Measurements from ENCODE around the gene PPID. TPM values are rescaled to one million over a fixed set of nuclear protein-coding genes. Genes with fewer than 3 reads are reported as not detected.
"Not testable (repeated sequence)": the region's sequence is repeated elsewhere in the genome, so short reads cannot be mapped to it uniquely, and the experiment has no call there.

Gene PPID
- total RNA-seq, 1 experiment from 2014 or later = 87.6 TPM

DNA sequence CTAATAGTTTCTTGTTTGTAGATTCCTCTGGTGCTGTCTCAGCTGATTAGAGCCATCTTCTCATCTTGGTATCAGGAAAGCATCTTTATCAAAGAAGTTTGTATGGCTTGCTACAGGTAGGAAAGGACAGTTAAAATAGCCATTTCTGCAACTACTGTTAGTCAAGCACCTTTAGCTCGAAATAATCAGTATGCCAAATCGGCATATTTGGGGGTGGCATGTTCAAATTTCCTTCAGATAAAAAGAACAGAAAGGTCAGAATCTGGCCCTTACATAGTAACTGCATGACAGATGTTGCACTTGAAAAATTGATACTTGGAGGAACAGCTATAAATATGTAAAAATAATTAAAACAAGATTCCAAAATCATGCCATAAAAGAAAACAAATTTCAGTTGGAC, 56.3 kb downstream of the PPID start:
- no peaks in the 10 kb centered on the region for H3K27me3 ChIP-seq (replicated peaks; ENCODE audit: insufficient read depth, low read depth, low read length, poor library complexity)
- POLR2A ChIA-PET (ENCODE audit: low non-redundant PET) = no interaction called here
- intact Hi-C loops (cut with micrococcal nuclease; ENCODE audit: unreplicated experiment) = no loop called here
- H3K4me3 ChIP-seq (ENCODE audit: low read depth, low read length, poor library complexity, severe bottlenecking) = no peak overlapping the region
- H3K27ac ChIP-seq (ENCODE audit: low read depth, low read length, poor library complexity, severe bottlenecking) = no peak overlapping the region
- no TSS peak for BruUV-seq (replicated peaks)
- TF ChIP-seq, protein P1, sequence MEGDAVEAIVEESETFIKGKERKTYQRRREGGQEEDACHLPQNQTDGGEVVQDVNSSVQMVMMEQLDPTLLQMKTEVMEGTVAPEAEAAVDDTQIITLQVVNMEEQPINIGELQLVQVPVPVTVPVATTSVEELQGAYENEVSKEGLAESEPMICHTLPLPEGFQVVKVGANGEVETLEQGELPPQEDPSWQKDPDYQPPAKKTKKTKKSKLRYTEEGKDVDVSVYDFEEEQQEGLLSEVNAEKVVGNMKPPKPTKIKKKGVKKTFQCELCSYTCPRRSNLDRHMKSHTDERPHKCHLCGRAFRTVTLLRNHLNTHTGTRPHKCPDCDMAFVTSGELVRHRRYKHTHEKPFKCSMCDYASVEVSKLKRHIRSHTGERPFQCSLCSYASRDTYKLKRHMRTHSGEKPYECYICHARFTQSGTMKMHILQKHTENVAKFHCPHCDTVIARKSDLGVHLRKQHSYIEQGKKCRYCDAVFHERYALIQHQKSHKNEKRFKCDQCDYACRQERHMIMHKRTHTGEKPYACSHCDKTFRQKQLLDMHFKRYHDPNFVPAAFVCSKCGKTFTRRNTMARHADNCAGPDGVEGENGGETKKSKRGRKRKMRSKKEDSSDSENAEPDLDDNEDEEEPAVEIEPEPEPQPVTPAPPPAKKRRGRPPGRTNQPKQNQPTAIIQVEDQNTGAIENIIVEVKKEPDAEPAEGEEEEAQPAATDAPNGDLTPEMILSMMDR (conservative IDR thresholded peaks at IDR 0.05; ENCODE audit: low read depth, low read length) = no peak
- no peak for TF ChIP-seq EZH2 (IDR thresholded peaks at IDR 0.05; ENCODE audit: borderline replicate concordance, low read depth, low read length, poor library complexity, severe bottlenecking)
- no peak for DNase-seq (ENCODE audit: low spot score)
- CTCF ChIA-PET = no interaction called here
- no peaks in the 10 kb centered on the region for H3K9me3 ChIP-seq (ENCODE audit: low read depth, low read length, poor library complexity, severe bottlenecking)
- H3K36me3 ChIP-seq (ENCODE audit: insufficient read depth, low read length, poor library complexity, severe bottlenecking) = peaks cover 39% of the 10 kb centered on the region
- peaks cover 6% of the 10 kb centered on the region for H3K4me1 ChIP-seq (ENCODE audit: insufficient read depth, low read length, poor library complexity, severe bottlenecking)

DNA sequence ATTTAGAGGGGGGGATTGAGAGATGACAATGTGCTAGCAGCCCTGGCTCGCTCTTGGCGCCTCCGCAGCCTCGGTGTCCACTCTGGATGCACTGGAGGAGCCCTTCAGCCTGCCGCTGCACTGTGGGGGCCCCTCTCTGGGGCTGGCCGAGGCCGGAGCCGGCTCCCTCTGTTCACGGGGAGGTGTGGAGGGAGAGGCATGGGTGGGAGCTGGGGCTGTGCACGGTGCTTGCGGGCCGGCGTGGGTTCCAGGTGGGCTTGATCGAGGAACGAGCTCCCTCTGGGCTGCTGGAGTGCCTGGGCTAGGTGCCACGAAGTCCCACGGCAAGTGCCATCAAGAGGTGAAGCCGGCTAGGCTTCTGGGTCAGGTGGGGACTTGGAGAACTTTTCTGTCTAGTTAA, 58.4 kb downstream of the PPID start:
- Histone ChIP-seq H3K4me3 (ENCODE audit: low read depth, low read length, poor library complexity, severe bottlenecking) (no peak overlapping the region), H3K9me3 (ENCODE audit: low read depth, low read length, poor library complexity, severe bottlenecking) (no peaks in the 10 kb centered on the region), H3K36me3 (ENCODE audit: insufficient read depth, low read length, poor library complexity, severe bottlenecking) (peaks cover 39% of the 10 kb centered on the region), H3K4me1 (ENCODE audit: insufficient read depth, low read length, poor library complexity, severe bottlenecking) (no peaks in the 10 kb centered on the region), H3K27ac (ENCODE audit: low read depth, low read length, poor library complexity, severe bottlenecking) (no peak overlapping the region), H3K27me3 (replicated peaks; ENCODE audit: insufficient read depth, low read depth, low read length, poor library complexity) (no peaks in the 10 kb centered on the region)
- no peak for TF ChIP-seq EZH2 (IDR thresholded peaks at IDR 0.05; ENCODE audit: borderline replicate concordance, low read depth, low read length, poor library complexity, severe bottlenecking)
- TF ChIP-seq, protein P1 (conservative IDR thresholded peaks at IDR 0.05; ENCODE audit: low read depth, low read length) = no peak
- BruUV-seq (replicated peaks) = no TSS peak
- DNase-seq (ENCODE audit: low spot score) = no peak
- intact Hi-C loops (cut with micrococcal nuclease; ENCODE audit: unreplicated experiment) = no loop called here
- CTCF ChIA-PET = no interaction called here
- POLR2A ChIA-PET (ENCODE audit: low non-redundant PET) = no interaction called here

GRCh38 chr4:158663707-158664625, 59.2 kb downstream of the PPID start:
- CTCF ChIA-PET; H3K4me1 ChIP-seq (ENCODE audit: insufficient read depth, low read length, poor library complexity, severe bottlenecking); H3K4me3 ChIP-seq (ENCODE audit: low read depth, low read length, poor library complexity, severe bottlenecking); POLR2A ChIA-PET (ENCODE audit: low non-redundant PET); H3K9me3 ChIP-seq (ENCODE audit: low read depth, low read length, poor library complexity, severe bottlenecking); BruUV-seq (replicated peaks); intact Hi-C loops (cut with micrococcal nuclease; ENCODE audit: unreplicated experiment); H3K27me3 ChIP-seq (replicated peaks; ENCODE audit: insufficient read depth, low read depth, low read length, poor library complexity): not testable (repeated sequence)
- Histone ChIP-seq H3K27ac (ENCODE audit: low read depth, low read length, poor library complexity, severe bottlenecking) (peak overlapping the region; percentile 29), H3K36me3 (ENCODE audit: insufficient read depth, low read length, poor library complexity, severe bottlenecking) (peaks cover 36% of the 10 kb centered on the region)
- DNase-seq (ENCODE audit: low spot score) = peak; percentile 9

DNA sequence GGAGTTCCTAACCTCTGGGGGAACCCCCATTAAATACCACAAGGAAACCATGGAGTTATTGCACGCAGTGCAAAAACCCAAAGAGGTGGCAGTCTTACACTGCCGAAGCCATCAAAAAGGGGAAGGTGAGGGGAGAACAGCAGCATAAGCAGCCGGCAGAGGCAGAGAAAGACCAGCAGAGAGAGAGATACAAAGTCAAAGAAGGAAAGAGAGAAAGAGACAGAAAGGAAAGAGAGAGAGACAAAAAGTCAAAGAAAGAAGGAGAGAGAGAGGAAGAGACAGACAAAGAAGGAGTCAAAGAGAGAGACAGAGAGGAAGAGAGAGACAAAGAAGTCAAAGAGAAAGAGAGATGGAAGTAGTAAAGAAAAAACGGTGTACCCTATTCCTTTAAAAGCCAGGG, 59.9 kb downstream of the PPID start:
- DNase-seq (ENCODE audit: low spot score); POLR2A ChIA-PET (ENCODE audit: low non-redundant PET); H3K4me1 ChIP-seq (ENCODE audit: insufficient read depth, low read length, poor library complexity, severe bottlenecking); H3K27ac ChIP-seq (ENCODE audit: low read depth, low read length, poor library complexity, severe bottlenecking); H3K27me3 ChIP-seq (replicated peaks; ENCODE audit: insufficient read depth, low read depth, low read length, poor library complexity); H3K4me3 ChIP-seq (ENCODE audit: low read depth, low read length, poor library complexity, severe bottlenecking); intact Hi-C loops (cut with micrococcal nuclease; ENCODE audit: unreplicated experiment); H3K9me3 ChIP-seq (ENCODE audit: low read depth, low read length, poor library complexity, severe bottlenecking); CTCF ChIA-PET; BruUV-seq (replicated peaks): not testable (repeated sequence)
- H3K36me3 ChIP-seq (ENCODE audit: insufficient read depth, low read length, poor library complexity, severe bottlenecking) = peaks cover 29% of the 10 kb centered on the region

Other genes with a start within 250 kb of the PPID start
- not detected in 2 replicates for gene RXFP1, start 201.5 kb downstream of the PPID start, total RNA-seq (2021)
- 42.2 and 44.1 TPM in 2 replicates for gene C4orf46, start 51.5 kb downstream of the PPID start, total RNA-seq (2021)
- gene ETFDH, start 51.1 kb downstream of the PPID start, total RNA-seq (2021) = 38.0 and 39.0 TPM in 2 replicates
- gene FNIP2, start 45.6 kb upstream of the PPID start, total RNA-seq (2021) = 16.1 and 17.6 TPM in 2 replicates

Data from A673 (cell line).